Ascending aorta (tissue), 2 donors: ENCODE results near the gene SAE1. TPM values are rescaled to one million over a fixed set of nuclear protein-coding genes. Genes with fewer than 3 reads are reported as not detected.

Source experiments
- DNase-seq, 2 donors: peaks; one replicate each; pipeline ENCODE4 v3.0.0-alpha.2; 2019; ENCODE audit warnings: low spot score in 2 of 2
- H3K27ac ChIP-seq, 2 donors: fragments of 200-600 bp; sonication (generic); one replicate each; pipeline ENCODE4 v1.5.1; 2016 to 2017; ENCODE audit warnings: mild to moderate bottlenecking in 1 of 2
- H3K27me3 ChIP-seq: fragments of 200-600 bp; sonication (generic); one replicate; pipeline ENCODE4 v1.5.1; 2017
- H3K36me3 ChIP-seq, 2 donors: fragments of 200-600 bp; sonication (generic); one replicate each; pipeline ENCODE4 v1.5.1; 2016
- H3K4me1 ChIP-seq, 2 donors: fragments of 200-600 bp; sonication (generic); one replicate each; pipeline ENCODE4 v1.5.1; 2016 to 2017; ENCODE audit warnings: mild to moderate bottlenecking in 1 of 2
- H3K4me3 ChIP-seq, 2 donors: fragments of 200-600 bp; sonication (generic); one replicate each; pipeline ENCODE4 v1.5.1; 2016 to 2017; ENCODE audit warnings: mild to moderate bottlenecking in 1 of 2
- H3K9me3 ChIP-seq, 2 donors: fragments of 200-600 bp; sonication (generic); one replicate each; pipeline ENCODE4 v1.5.1; 2016
- CTCF ChIP-seq, 3 experiments: fragments of 200-600 bp in 2 of 3; fragments of 450-650 bp in 1 of 3; sonication (generic) in 2 of 3; IDR thresholded peaks; one replicate each; pipeline ENCODE4 v1.5.1; 2016 to 2019; ENCODE audit warnings: antibody characterized with exemption in 3 of 3, mild to moderate bottlenecking in 1 of 3, moderate library complexity in 1 of 3
- intact Hi-C: fragments of 100-400 bp; cut with DNase I; formaldehyde crosslinking; loops from one replicate; pipeline ENCODE4 v1.15.1; 2023
- total RNA-seq: library from RNA; depleted of rRNA; stranded (reverse); fragments of >200 nt; gene quantifications from one replicate; pipeline ENCODE4 v1.1.0, GENCODE V29; 2016

Gene SAE1
- total RNA-seq, 1 donor from 2014 or later, result 54.4 TPM

- peak overlapping the region in 1 of 2 donors; percentile 1 for H3K4me3 ChIP-seq
- no peaks in the 10 kb centered on the region for H3K9me3 ChIP-seq
- no peak for DNase-seq
- peaks cover 18 to 33% of the 10 kb centered on the region in 2 donors for H3K4me1 ChIP-seq
- TF ChIP-seq CTCF (IDR thresholded peaks at IDR 0.05), result no peak
- intact Hi-C loops, result loop anchor here (2.0 to 5.0 kb wide), 2 partner anchors 18 to 34 kb away; no protein-coding TSS in a partner anchor
- no peaks in the 10 kb centered on the region for H3K27me3 ChIP-seq
- peaks cover 15 to 43% of the 10 kb centered on the region in 2 donors for H3K36me3 ChIP-seq
- H3K27ac ChIP-seq, result peak overlapping the region; percentile 74 to 83
Observed at GRCh38 chr19:47158367-47158791, 27.7 kb downstream of the SAE1 start.

GRCh38 chr19:47158879-47159503 lies 28.4 kb downstream of the SAE1 start:
- Histone ChIP-seq H3K9me3 (no peaks in the 10 kb centered on the region), H3K27ac (peak overlapping the region; percentile 74 to 83), H3K36me3 (peaks cover 10 to 37% of the 10 kb centered on the region in 2 donors), H3K4me3 (no peak overlapping the region), H3K27me3 (no peaks in the 10 kb centered on the region), H3K4me1 (peaks cover 18 to 33% of the 10 kb centered on the region in 2 donors)
- no peak for TF ChIP-seq CTCF (IDR thresholded peaks at IDR 0.05)
- DNase-seq, result no peak
- intact Hi-C loops, result loop anchor here (2.0 to 5.0 kb wide), 2 partner anchors 18 to 33 kb away; no protein-coding TSS in a partner anchor

GRCh38 chr19:47161876-47162489 lies 31.3 kb downstream of the SAE1 start:
- no peak overlapping the region for H3K4me3 ChIP-seq
- TF ChIP-seq CTCF (IDR thresholded peaks at IDR 0.05), result no peak
- H3K27ac ChIP-seq, result no peak overlapping the region
- DNase-seq, result no peak
- peaks cover 2 to 19% of the 10 kb centered on the region in 2 donors for H3K36me3 ChIP-seq
- H3K27me3 ChIP-seq, result no peaks in the 10 kb centered on the region
- no peaks in the 10 kb centered on the region for H3K9me3 ChIP-seq
- intact Hi-C loops, result no loop called here
- peaks cover 18 to 31% of the 10 kb centered on the region in 2 donors for H3K4me1 ChIP-seq

GRCh38 chr19:47168065-47168464 lies 37.4 kb downstream of the SAE1 start:
- H3K27me3 ChIP-seq, result no peaks in the 10 kb centered on the region
- intact Hi-C loops, result no loop called here
- no peaks in the 10 kb centered on the region for H3K9me3 ChIP-seq
- H3K4me3 ChIP-seq, result no peak overlapping the region
- no peak overlapping the region for H3K27ac ChIP-seq
- H3K4me1 ChIP-seq, result no peaks in the 10 kb centered on the region
- no peak for DNase-seq
- H3K36me3 ChIP-seq, result peaks cover 31 to 48% of the 10 kb centered on the region in 2 donors
- no peak for TF ChIP-seq CTCF (IDR thresholded peaks at IDR 0.05)

- Histone ChIP-seq H3K4me3 (no peak overlapping the region), H3K9me3 (no peaks in the 10 kb centered on the region), H3K27me3 (no peaks in the 10 kb centered on the region), H3K36me3 (peaks cover 34 to 49% of the 10 kb centered on the region in 2 donors), H3K27ac (no peak overlapping the region), H3K4me1 (peaks cover 6 to 24% of the 10 kb centered on the region in 2 donors)
- DNase-seq, result no peak
- TF ChIP-seq CTCF (IDR thresholded peaks at IDR 0.05), result no peak
- intact Hi-C loops, result no loop called here
Observed at GRCh38 chr19:47172666-47173455, 42.2 kb downstream of the SAE1 start.
